Body of pancreas (tissue), 4 donors: ENCODE measurements around the gene ZNF555. TPM values are rescaled to one million over a fixed set of nuclear protein-coding genes. Genes with fewer than 3 reads are reported as not detected.
"Not testable (repeated sequence)": the region's sequence is repeated elsewhere in the genome, so short reads cannot be mapped to it uniquely, and the experiment has no call there.

Experiments used
- ATAC-seq: fragments of 150-250 bp; one replicate; pipeline ENCODE4 v1.9.1; 2016
- DNase-seq, 4 donors: peaks; one replicate each; pipeline ENCODE4 v3.0.0-alpha.2; 2019
- H3K27ac ChIP-seq, 4 donors: fragments of 200-600 bp; sonication (generic); 1 replicate in 3 of 4; 2 replicates in 1 of 4; pipeline versions ENCODE4 v1.5.1 to v1.6.1; 2016 to 2019; ENCODE audit warnings: mild to moderate bottlenecking in 1 of 4, mixed read lengths in 1 of 4, moderate library complexity in 1 of 4
- H3K27me3 ChIP-seq, 2 donors: fragments of 200-600 bp; sonication (generic); one replicate each; pipeline ENCODE4 v1.6.0; 2016; ENCODE audit warnings: mild to moderate bottlenecking in 1 of 2
- H3K36me3 ChIP-seq, 2 donors: fragments of 200-600 bp; sonication (generic); replicated peaks in 1 of 2; 2 replicates each; pipeline ENCODE4 v1.5.1; 2016; ENCODE audit warnings: low read depth in 2 of 2; ENCODE audit not compliant: insufficient read depth in 1 of 2
- H3K4me1 ChIP-seq: fragments of 200-600 bp; sonication (generic); one replicate; pipeline ENCODE4 v1.6.0; 2016
- H3K4me3 ChIP-seq, 2 donors: fragments of 200-600 bp; sonication (generic); 1 replicate in 1 of 2; 2 replicates in 1 of 2; pipeline ENCODE4 v1.5.1; 2016 to 2019
- H3K9me3 ChIP-seq, 3 donors: fragments of 200-600 bp; sonication (generic); 1 replicate in 2 of 3; 2 replicates in 1 of 3; pipeline ENCODE4 v1.5.1; 2016
- CTCF ChIP-seq, 7 experiments: fragments of 450-650 bp in 4 of 7; fragments of 200-600 bp in 3 of 7; sonication (generic) in 3 of 7; IDR thresholded peaks; one replicate each; pipeline ENCODE4 v1.5.1; 2016 to 2019; ENCODE audit warnings: antibody characterized with exemption in 7 of 7
- POLR2A ChIP-seq, 3 donors: fragments of 450-650 bp; IDR thresholded peaks; one replicate each; pipeline ENCODE4 v1.6.1; 2016; ENCODE audit warnings: antibody characterized with exemption in 3 of 3, mild to moderate bottlenecking in 2 of 3
- WGBS, 2 donors: methylation state at CpG; one replicate each; pipeline ENCODE4 v1.1.5; 2017; 5-methylcytosine and 5-hydroxymethylcytosine counted together
- intact Hi-C: fragments of 100-400 bp; cut with DNase I; formaldehyde crosslinking; loops from one replicate; pipeline ENCODE4 v1.15.1; 2023
- total RNA-seq, 2 donors: library from RNA; depleted of rRNA; stranded (reverse); fragments of >200 nt; gene quantifications; one replicate each; pipeline ENCODE4 v1.1.0, GENCODE V29; 2016

The ZNF555 gene
- total RNA-seq, 2 donors from 2014 or later: 2.3 to 4.6 TPM

- not testable (repeated sequence) for H3K4me3 ChIP-seq, H3K27ac ChIP-seq, ATAC-seq, H3K27me3 ChIP-seq, H3K4me1 ChIP-seq, H3K36me3 ChIP-seq, H3K9me3 ChIP-seq
- DNase-seq: peak in 1 of 4 donors; percentile 48
- WGBS, 2 donors: 17 to 30% methylated on average over 2 of the region's 11 CpGs
- intact Hi-C loops: loop anchor here (10.0 kb wide), 1 partner anchor 217 kb away; no protein-coding TSS in a partner anchor
- peak in 5 of 7 experiments; percentile 16 to 56 (median 25) for TF ChIP-seq CTCF (IDR thresholded peaks at IDR 0.05)
These were observed 30.9 kb downstream of the ZNF555 start for GRCh38 chr19:2872175-2872574.

GRCh38 chr19:2877398-2878331 is 36.4 kb downstream of the ZNF555 start:
- H3K36me3 ChIP-seq: no peaks in the 10 kb centered on the region
- no peaks in the 10 kb centered on the region for H3K4me1 ChIP-seq
- 81 to 89% methylated on average over 32 of the region's 32 CpGs for WGBS, 2 donors
- ATAC-seq (no peak), DNase-seq (no peak)
- TF ChIP-seq POLR2A (IDR thresholded peaks at IDR 0.05) (no peak), CTCF (IDR thresholded peaks at IDR 0.05) (no peak)
- H3K4me3 ChIP-seq: no peak overlapping the region
- peaks cover 0 to 19% (median 0%) of the 10 kb centered on the region in 3 donors for H3K9me3 ChIP-seq
- no peaks in the 10 kb centered on the region for H3K27me3 ChIP-seq
- intact Hi-C loops: loop anchor here (10.0 kb wide), 1 partner anchor 223 kb away; no protein-coding TSS in a partner anchor
- H3K27ac ChIP-seq: no peak overlapping the region

GRCh38 chr19:2883686-2884439 is 42.6 kb downstream of the ZNF555 start:
- no peaks in the 10 kb centered on the region for H3K36me3 ChIP-seq
- H3K9me3 ChIP-seq: no peaks in the 10 kb centered on the region
- no peak overlapping the region for H3K27ac ChIP-seq
- no peaks in the 10 kb centered on the region for H3K27me3 ChIP-seq
- H3K4me1 ChIP-seq: no peaks in the 10 kb centered on the region
- no peak overlapping the region for H3K4me3 ChIP-seq
- intact Hi-C loops: no loop called here
- 79 to 81% methylated on average over 14 of the region's 14 CpGs for WGBS, 2 donors
- DNase-seq: no peak
- ATAC-seq: no peak
- TF ChIP-seq POLR2A (IDR thresholded peaks at IDR 0.05): no peak

- Histone ChIP-seq H3K27ac (no peak overlapping the region), H3K4me3 (no peak overlapping the region), H3K9me3 (no peaks in the 10 kb centered on the region), H3K36me3 (no peaks in the 10 kb centered on the region), H3K27me3 (no peaks in the 10 kb centered on the region), H3K4me1 (no peaks in the 10 kb centered on the region)
- TF ChIP-seq CTCF (IDR thresholded peaks at IDR 0.05) (no peak), POLR2A (IDR thresholded peaks at IDR 0.05) (no peak)
- DNase-seq (no peak), ATAC-seq (no peak)
- intact Hi-C loops: loop anchor here (5.0 kb wide), 1 partner anchor 277 kb away; no protein-coding TSS in a partner anchor
- WGBS, 2 donors: 73 to 77% methylated on average over 14 to 17 of the region's 17 CpGs
These were observed 44.5 kb downstream of the ZNF555 start for GRCh38 chr19:2885736-2886135.

- TF ChIP-seq CTCF (IDR thresholded peaks at IDR 0.05) (peak; percentile 55 to 81 (median 66)), POLR2A (IDR thresholded peaks at IDR 0.05) (no peak)
- Histone ChIP-seq H3K4me1 (no peaks in the 10 kb centered on the region), H3K27me3 (no peaks in the 10 kb centered on the region), H3K27ac (no peak overlapping the region), H3K36me3 (no peaks in the 10 kb centered on the region), H3K9me3 (no peaks in the 10 kb centered on the region), H3K4me3 (no peak overlapping the region)
- WGBS, 2 donors: 21 to 22% methylated on average over 9 of the region's 9 CpGs
- ATAC-seq (peak; percentile 90), DNase-seq (peak in 3 of 4 donors; percentile 19 to 35 (median 30))
- intact Hi-C loops: loop anchor here (5.0 kb wide), 1 partner anchor 275 kb away; no protein-coding TSS in a partner anchor
These were observed 46.2 kb downstream of the ZNF555 start for GRCh38 chr19:2887391-2887914.
